Pancreas (tissue), 10 donors: Measurements from ENCODE around the gene CAPN8. TPM values are rescaled to one million over a fixed set of nuclear protein-coding genes. Genes with fewer than 3 reads are reported as not detected.

Experiments
- ATAC-seq, 4 donors: fragments of 200-7000 bp; cut with Tn5 transposase; one replicate each; pipeline versions ENCODE4 v1.8.0 to v1.9.1; 2020; ENCODE audit warnings: mild to moderate bottlenecking in 4 of 4, moderate library complexity in 4 of 4
- DNase-seq, 6 donors: peaks; one replicate each; pipeline ENCODE4 v3.0.0-alpha.2; 2020
- FAIRE-seq: peaks from 2 replicates; lab custom pipeline; 2012; peaks lifted over from hg19 to GRCh38; lab: Jason Lieb, UNC
- H3K27ac ChIP-seq, 4 donors: fragments of 200-600 bp; sonication (generic); 1 replicate in 3 of 4; 2 replicates in 1 of 4; pipeline versions ENCODE4 v1.5.0 to v1.8.0; 2020
- H3K27me3 ChIP-seq, 4 donors: fragments of 200-600 bp; one replicate each; pipeline ENCODE4 v1.8.0; 2021
- H3K36me3 ChIP-seq, 3 donors: fragments of 200-600 bp; sonication (generic) in 1 of 3; one replicate each; pipeline versions ENCODE4 v1.5.0 to v1.8.0; 2020 to 2021
- H3K4me1 ChIP-seq, 3 donors: fragments of 200-600 bp; one replicate each; pipeline ENCODE4 v1.8.0; 2021
- H3K4me3 ChIP-seq, 4 donors: fragments of 200-600 bp; sonication (generic) in 2 of 4; one replicate each; pipeline versions ENCODE4 v1.5.0 to v1.8.0; 2020 to 2021
- H3K9me3 ChIP-seq, 4 donors: fragments of 200-600 bp; one replicate each; pipeline ENCODE4 v1.8.0; 2021
- CTCF ChIP-seq, 4 donors: fragments of 200-600 bp; sonication (generic) in 3 of 4; IDR thresholded peaks; one replicate each; pipeline versions ENCODE4 v1.5.0 to v1.8.0; 2021; ENCODE audit warnings: antibody characterized with exemption in 4 of 4
- WGBS, 2 donors: extraction: QIAGEN DNeasy Blood & Tissue Kit; methylation state at CpG; one replicate each; pipeline ENCODE4 v1.1.7; 2013; 5-methylcytosine and 5-hydroxymethylcytosine counted together
- intact Hi-C, 3 donors: fragments of 100-400 bp; cut with DNase I; formaldehyde crosslinking; loops; one replicate each; pipeline versions ENCODE4 v1.11.1 to v1.14.2; 2022
- polyA plus RNA-seq, 2 donors: library from polyadenylated mRNA; stranded (reverse); fragments of 200-250 nt; gene quantifications; one replicate each; pipeline ENCODE4 v1.2.3, GENCODE V29; 2013
- total RNA-seq, 6 donors: library from RNA; stranded (reverse); fragmentation: NEBNext Ultra II Directional in 4 of 6; extraction: Animal tissue kit (Norgen Biotek cat#: 25700) in 4 of 6; gene quantifications; one replicate each; pipeline versions ENCODE4 v1.2.1 to v1.2.4, GENCODE V29; 2021 to 2023
- donor health status: healthy with polysubstance abuse.
- donor health status: DM: no; HTN: no; CAD: no; lungs with moderate emphysema.
- donor health status: DM: no; HTN: no; CAD: no.
- donor health status: control.
- donor health status: control.
- donor health status: Bipolar disorder and iron deficiency.
- donor health status: DM: yes; HTN: yes; CAD: no.
- donor health status: DM: no; HTN: no; CAD: no.
- donor health status: DM: no; HTN: no; CAD: no.
- donor health status: DM: yes; HTN: yes; CAD: no.

CAPN8 gene
- total and polyA plus RNA-seq, 8 donors = 0.67 to 12.5 (median 1.9) TPM

DNA sequence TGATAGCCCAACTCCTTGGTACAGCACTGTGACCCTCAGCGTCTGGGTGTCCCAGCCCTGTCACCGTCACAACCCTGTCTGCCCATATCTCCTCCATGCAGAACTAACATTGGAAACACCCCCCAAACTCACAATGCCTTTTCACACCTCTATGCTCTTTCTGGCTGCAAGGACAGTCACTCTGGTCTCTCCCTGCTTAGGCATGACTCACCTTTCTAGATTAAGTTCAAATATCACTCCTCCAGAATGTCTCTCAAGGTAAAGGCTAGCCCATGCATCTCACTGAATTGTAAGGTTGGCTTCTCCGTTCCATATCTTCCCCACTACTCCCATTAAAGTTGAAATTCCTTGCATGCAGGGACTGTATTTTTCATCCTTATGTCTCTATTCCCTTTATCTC lies 17.0 kb upstream of the CAPN8 start:
- ATAC-seq = no peak
- Histone ChIP-seq H3K27ac (no peak overlapping the region), H3K4me3 (no peak overlapping the region), H3K27me3 (no peaks in the 10 kb centered on the region), H3K36me3 (no peaks in the 10 kb centered on the region), H3K9me3 (no peaks in the 10 kb centered on the region), H3K4me1 (no peaks in the 10 kb centered on the region)
- no peak for TF ChIP-seq CTCF (IDR thresholded peaks at IDR 0.05)
- intact Hi-C loops = loop anchor here in 2 of 3 donors (5.0 to 10.0 kb wide), 3 partner anchors 548 to 888 kb away; no protein-coding TSS in a partner anchor
- no peak for DNase-seq
- 86 to 89% methylated on average over 3 of the region's 3 CpGs for WGBS, 2 donors
- no peak for FAIRE-seq

- no peaks in the 10 kb centered on the region for H3K4me1 ChIP-seq
- no peaks in the 10 kb centered on the region for H3K27me3 ChIP-seq
- no peak overlapping the region for H3K27ac ChIP-seq
- no peak for FAIRE-seq
- ATAC-seq = no peak
- 87 to 98% methylated on average over 2 of the region's 2 CpGs for WGBS, 2 donors
- intact Hi-C loops = loop anchor here in 2 of 3 donors (5.0 to 10.0 kb wide), 3 partner anchors 545 to 885 kb away; no protein-coding TSS in a partner anchor
- H3K9me3 ChIP-seq = no peaks in the 10 kb centered on the region
- DNase-seq = no peak
- no peak for TF ChIP-seq CTCF (IDR thresholded peaks at IDR 0.05)
- H3K4me3 ChIP-seq = no peak overlapping the region
- H3K36me3 ChIP-seq = no peaks in the 10 kb centered on the region
Observed at GRCh38 chr1:223680188-223680587, 14.7 kb upstream of the CAPN8 start.

- no peaks in the 10 kb centered on the region for H3K27me3 ChIP-seq
- H3K4me1 ChIP-seq = no peaks in the 10 kb centered on the region
- no peak for TF ChIP-seq CTCF (IDR thresholded peaks at IDR 0.05)
- H3K36me3 ChIP-seq = no peaks in the 10 kb centered on the region
- 79 to 89% methylated on average over 6 of the region's 6 CpGs for WGBS, 2 donors
- H3K9me3 ChIP-seq = no peaks in the 10 kb centered on the region
- H3K4me3 ChIP-seq = no peak overlapping the region
- FAIRE-seq = no peak
- H3K27ac ChIP-seq = no peak overlapping the region
- ATAC-seq = no peak
- DNase-seq = no peak
- intact Hi-C loops = no loop called here
Observed at GRCh38 chr1:223678841-223679240, 13.3 kb upstream of the CAPN8 start.

- H3K27ac ChIP-seq = no peak overlapping the region
- no peak overlapping the region for H3K4me3 ChIP-seq
- H3K4me1 ChIP-seq = no peaks in the 10 kb centered on the region
- no peaks in the 10 kb centered on the region for H3K9me3 ChIP-seq
- no peak for TF ChIP-seq CTCF (IDR thresholded peaks at IDR 0.05)
- 65 to 69% methylated on average over 5 of the region's 5 CpGs for WGBS, 2 donors
- intact Hi-C loops = no loop called here
- ATAC-seq (no peak), DNase-seq (no peak), FAIRE-seq (no peak)
- no peaks in the 10 kb centered on the region for H3K36me3 ChIP-seq
- no peaks in the 10 kb centered on the region for H3K27me3 ChIP-seq
Observed at GRCh38 chr1:223674119-223674890, 8.8 kb upstream of the CAPN8 start.
